ENCODE results near the gene PTPRN2. TPM values are rescaled to one million over a fixed set of nuclear protein-coding genes. Genes with fewer than 3 reads are reported as not detected.

The PTPRN2 gene
- total RNA-seq, 1 experiment from 2014 or later = 1.1 TPM

DNA sequence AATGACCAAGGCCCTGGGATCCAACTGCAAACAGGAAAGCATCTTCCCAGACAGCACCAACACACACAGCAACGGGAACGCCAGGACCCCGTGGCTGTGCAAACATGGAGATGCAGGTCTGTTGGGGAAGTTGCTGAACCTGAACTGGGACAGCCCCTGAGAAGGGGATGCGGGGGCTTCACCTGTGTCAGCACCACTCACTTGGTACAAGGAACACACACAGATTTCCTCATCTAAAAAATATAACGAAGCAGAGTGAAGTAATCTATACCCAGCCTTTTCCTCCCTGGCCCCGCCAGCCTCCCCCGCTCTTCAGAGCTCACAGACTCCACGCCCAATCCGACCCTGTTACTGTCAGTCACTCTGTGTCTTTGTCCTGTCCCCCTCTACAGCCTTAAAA, 93.0 kb downstream of the PTPRN2 start:
- Histone ChIP-seq H3K27me3 (ENCODE audit: control insufficient read depth, insufficient read depth, low read length) (no peaks in the 10 kb centered on the region), H3K4me3 (ENCODE audit: low read depth in 2 of 2, low read length in 2 of 2) (no peak overlapping the region), H3K36me3 (ENCODE audit: control insufficient read depth, insufficient read depth, low read length) (no peaks in the 10 kb centered on the region), H3K27ac (ENCODE audit: low read length) (no peak overlapping the region), H3K9me3 (ENCODE audit: control insufficient read depth, insufficient read depth, low read depth, low read length) (no peaks in the 10 kb centered on the region), H3K4me1 (ENCODE audit: control insufficient read depth, insufficient read depth, low read length) (no peaks in the 10 kb centered on the region)
- in situ Hi-C loops (cut with HindIII; ENCODE audit: low pct_unique_long_range_greater_than_20kb, low sequenced_read_pairs) (no loop called here), intact Hi-C loops (cut with micrococcal nuclease; ENCODE audit: unreplicated experiment) (no loop called here)
- CTCF ChIA-PET = no interaction called here
- TF ChIP-seq, protein P1, sequence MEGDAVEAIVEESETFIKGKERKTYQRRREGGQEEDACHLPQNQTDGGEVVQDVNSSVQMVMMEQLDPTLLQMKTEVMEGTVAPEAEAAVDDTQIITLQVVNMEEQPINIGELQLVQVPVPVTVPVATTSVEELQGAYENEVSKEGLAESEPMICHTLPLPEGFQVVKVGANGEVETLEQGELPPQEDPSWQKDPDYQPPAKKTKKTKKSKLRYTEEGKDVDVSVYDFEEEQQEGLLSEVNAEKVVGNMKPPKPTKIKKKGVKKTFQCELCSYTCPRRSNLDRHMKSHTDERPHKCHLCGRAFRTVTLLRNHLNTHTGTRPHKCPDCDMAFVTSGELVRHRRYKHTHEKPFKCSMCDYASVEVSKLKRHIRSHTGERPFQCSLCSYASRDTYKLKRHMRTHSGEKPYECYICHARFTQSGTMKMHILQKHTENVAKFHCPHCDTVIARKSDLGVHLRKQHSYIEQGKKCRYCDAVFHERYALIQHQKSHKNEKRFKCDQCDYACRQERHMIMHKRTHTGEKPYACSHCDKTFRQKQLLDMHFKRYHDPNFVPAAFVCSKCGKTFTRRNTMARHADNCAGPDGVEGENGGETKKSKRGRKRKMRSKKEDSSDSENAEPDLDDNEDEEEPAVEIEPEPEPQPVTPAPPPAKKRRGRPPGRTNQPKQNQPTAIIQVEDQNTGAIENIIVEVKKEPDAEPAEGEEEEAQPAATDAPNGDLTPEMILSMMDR (IDR thresholded peaks at IDR 0.05) = no peak
- TF ChIP-seq TCF7L2 (IDR thresholded peaks at IDR 0.05; ENCODE audit: low read depth, low read length) (no peak), SIN3A (IDR thresholded peaks at IDR 0.05; ENCODE audit: borderline replicate concordance, insufficient read depth, low read depth, low read length) (no peak), POLR2AphosphoS5 (IDR thresholded peaks at IDR 0.05; ENCODE audit: low read depth, low read length) (no peak)
- TF ChIP-seq, protein P2, sequence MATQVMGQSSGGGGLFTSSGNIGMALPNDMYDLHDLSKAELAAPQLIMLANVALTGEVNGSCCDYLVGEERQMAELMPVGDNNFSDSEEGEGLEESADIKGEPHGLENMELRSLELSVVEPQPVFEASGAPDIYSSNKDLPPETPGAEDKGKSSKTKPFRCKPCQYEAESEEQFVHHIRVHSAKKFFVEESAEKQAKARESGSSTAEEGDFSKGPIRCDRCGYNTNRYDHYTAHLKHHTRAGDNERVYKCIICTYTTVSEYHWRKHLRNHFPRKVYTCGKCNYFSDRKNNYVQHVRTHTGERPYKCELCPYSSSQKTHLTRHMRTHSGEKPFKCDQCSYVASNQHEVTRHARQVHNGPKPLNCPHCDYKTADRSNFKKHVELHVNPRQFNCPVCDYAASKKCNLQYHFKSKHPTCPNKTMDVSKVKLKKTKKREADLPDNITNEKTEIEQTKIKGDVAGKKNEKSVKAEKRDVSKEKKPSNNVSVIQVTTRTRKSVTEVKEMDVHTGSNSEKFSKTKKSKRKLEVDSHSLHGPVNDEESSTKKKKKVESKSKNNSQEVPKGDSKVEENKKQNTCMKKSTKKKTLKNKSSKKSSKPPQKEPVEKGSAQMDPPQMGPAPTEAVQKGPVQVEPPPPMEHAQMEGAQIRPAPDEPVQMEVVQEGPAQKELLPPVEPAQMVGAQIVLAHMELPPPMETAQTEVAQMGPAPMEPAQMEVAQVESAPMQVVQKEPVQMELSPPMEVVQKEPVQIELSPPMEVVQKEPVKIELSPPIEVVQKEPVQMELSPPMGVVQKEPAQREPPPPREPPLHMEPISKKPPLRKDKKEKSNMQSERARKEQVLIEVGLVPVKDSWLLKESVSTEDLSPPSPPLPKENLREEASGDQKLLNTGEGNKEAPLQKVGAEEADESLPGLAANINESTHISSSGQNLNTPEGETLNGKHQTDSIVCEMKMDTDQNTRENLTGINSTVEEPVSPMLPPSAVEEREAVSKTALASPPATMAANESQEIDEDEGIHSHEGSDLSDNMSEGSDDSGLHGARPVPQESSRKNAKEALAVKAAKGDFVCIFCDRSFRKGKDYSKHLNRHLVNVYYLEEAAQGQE (IDR thresholded peaks at IDR 0.05; ENCODE audit: insufficient read depth in 1 of 2, low read depth in 2 of 2, low read length in 1 of 2) = no peak
- no TSS peak for BruUV-seq (replicated peaks)
- ATAC-seq (no peak), DNase-seq (ENCODE audit: low read depth, low spot score) (no peak)
- POLR2A ChIA-PET = no interaction called here

DNA sequence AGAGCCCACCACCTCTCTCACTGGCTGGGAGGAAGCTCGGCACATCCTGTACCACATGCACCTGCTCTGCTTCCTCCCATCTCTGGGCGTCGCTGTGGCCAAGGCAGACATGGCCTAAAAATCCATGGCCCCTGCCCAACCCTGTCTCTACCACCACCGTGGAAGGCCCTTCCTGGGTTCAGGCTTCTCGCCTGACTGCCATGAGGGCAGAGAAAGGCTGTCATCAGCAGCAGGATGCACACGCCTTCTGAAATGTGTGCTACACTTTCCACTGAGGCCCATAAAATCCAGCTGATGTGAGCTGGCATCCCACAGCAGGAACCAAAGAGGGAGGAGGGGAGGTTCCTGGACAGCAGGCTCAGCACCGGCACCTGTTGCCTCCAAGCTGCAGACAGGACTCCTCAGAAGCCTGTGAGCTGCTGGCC, 93.4 kb downstream of the PTPRN2 start:
- intact Hi-C loops (cut with micrococcal nuclease; ENCODE audit: unreplicated experiment) = no loop called here
- BruUV-seq (replicated peaks) = no TSS peak
- Histone ChIP-seq H3K4me3 (ENCODE audit: low read depth in 2 of 2, low read length in 2 of 2) (no peak overlapping the region), H3K36me3 (ENCODE audit: control insufficient read depth, insufficient read depth, low read length) (no peaks in the 10 kb centered on the region), H3K4me1 (ENCODE audit: control insufficient read depth, insufficient read depth, low read length) (no peaks in the 10 kb centered on the region), H3K27ac (ENCODE audit: low read length) (no peak overlapping the region), H3K27me3 (ENCODE audit: control insufficient read depth, insufficient read depth, low read length) (no peaks in the 10 kb centered on the region), H3K9me3 (ENCODE audit: control insufficient read depth, insufficient read depth, low read depth, low read length) (no peaks in the 10 kb centered on the region)
- ATAC-seq (no peak), DNase-seq (ENCODE audit: low read depth, low spot score) (no peak)
- in situ Hi-C loops (cut with HindIII; ENCODE audit: low pct_unique_long_range_greater_than_20kb, low sequenced_read_pairs) = no loop called here
- CTCF ChIA-PET = no interaction called here
- TF ChIP-seq TCF7L2 (IDR thresholded peaks at IDR 0.05; ENCODE audit: low read depth, low read length) (no peak), SIN3A (IDR thresholded peaks at IDR 0.05; ENCODE audit: borderline replicate concordance, insufficient read depth, low read depth, low read length) (no peak), POLR2AphosphoS5 (IDR thresholded peaks at IDR 0.05; ENCODE audit: low read depth, low read length) (no peak)
- TF ChIP-seq, protein P1 (IDR thresholded peaks at IDR 0.05) = no peak
- TF ChIP-seq, protein P2 (IDR thresholded peaks at IDR 0.05; ENCODE audit: insufficient read depth in 1 of 2, low read depth in 2 of 2, low read length in 1 of 2) = no peak
- POLR2A ChIA-PET = no interaction called here
